Muscle layer of duodenum (tissue), 2 donors: ENCODE measurements around the gene CDK3.

Experiments used
- H3K27ac ChIP-seq: one replicate; pipeline ENCODE4 v1.7.0; 2013; ENCODE audit warnings: mild to moderate bottlenecking, low read length
- H3K27me3 ChIP-seq: one replicate; pipeline ENCODE4 v1.7.0; 2013; ENCODE audit warnings: low read depth, mild to moderate bottlenecking, control low read depth, low read length
- H3K36me3 ChIP-seq, 2 donors: one replicate each; pipeline ENCODE4 v1.7.0; 2013; ENCODE audit warnings: low read length in 2 of 2, control low read depth in 1 of 2, mild to moderate bottlenecking in 1 of 2; ENCODE audit not compliant: insufficient read depth in 2 of 2, control insufficient read depth in 1 of 2
- H3K4me1 ChIP-seq, 2 donors: one replicate each; pipeline ENCODE4 v1.7.0; 2013; ENCODE audit warnings: low read length in 2 of 2, mild to moderate bottlenecking in 2 of 2, control low read depth in 1 of 2, moderate library complexity in 1 of 2; ENCODE audit not compliant: insufficient read depth in 2 of 2, control insufficient read depth in 1 of 2
- H3K4me3 ChIP-seq, 2 donors: one replicate each; pipeline ENCODE4 v1.7.0; 2013; ENCODE audit warnings: low read length in 2 of 2, low read depth in 1 of 2, mild to moderate bottlenecking in 1 of 2
- H3K9me3 ChIP-seq, 2 donors: one replicate each; pipeline ENCODE4 v1.7.0; 2013; ENCODE audit warnings: low read length in 2 of 2, control low read depth in 1 of 2, mild to moderate bottlenecking in 1 of 2; ENCODE audit not compliant: control insufficient read depth in 1 of 2
- donor health status: healthy.

CDK3 gene

DNA sequence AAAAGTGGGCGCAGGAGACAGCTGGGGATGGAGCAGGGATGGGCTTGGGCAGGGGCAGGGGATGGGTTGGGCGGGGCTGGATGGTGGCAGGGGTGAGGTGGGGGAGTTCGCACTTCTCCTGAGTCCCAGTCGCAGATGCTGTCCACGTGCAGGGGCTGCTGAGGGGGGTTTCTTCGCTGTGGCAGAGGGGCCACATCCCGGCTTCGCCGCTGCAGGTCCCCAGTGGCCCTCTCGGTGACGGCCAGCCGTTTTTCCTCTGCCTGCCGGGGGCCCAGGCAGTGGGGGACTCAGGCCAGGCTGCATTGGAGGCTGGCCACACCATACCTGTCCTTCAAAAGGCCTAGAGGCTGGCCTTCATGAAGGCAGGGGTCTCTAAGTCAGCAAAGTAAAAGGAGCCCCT is 18.1 kb downstream of the CDK3 start:
- H3K4me3 ChIP-seq, result no peak overlapping the region
- no peaks in the 10 kb centered on the region for H3K27me3 ChIP-seq
- H3K9me3 ChIP-seq, result no peaks in the 10 kb centered on the region

GRCh38 chr17:76019833-76020467 is 19.3 kb downstream of the CDK3 start:
- Histone ChIP-seq H3K4me1 (no peaks in the 10 kb centered on the region), H3K36me3 (no peaks in the 10 kb centered on the region), H3K9me3 (no peaks in the 10 kb centered on the region), H3K27me3 (no peaks in the 10 kb centered on the region), H3K27ac (no peak overlapping the region), H3K4me3 (no peak overlapping the region)

More for the DNA sequence above, 18.1 kb downstream of the CDK3 start:
- no peaks in the 10 kb centered on the region for H3K36me3 ChIP-seq
- H3K4me1 ChIP-seq, result peaks cover 0 to 10% of the 10 kb centered on the region in 2 donors
- no peak overlapping the region for H3K27ac ChIP-seq

DNA sequence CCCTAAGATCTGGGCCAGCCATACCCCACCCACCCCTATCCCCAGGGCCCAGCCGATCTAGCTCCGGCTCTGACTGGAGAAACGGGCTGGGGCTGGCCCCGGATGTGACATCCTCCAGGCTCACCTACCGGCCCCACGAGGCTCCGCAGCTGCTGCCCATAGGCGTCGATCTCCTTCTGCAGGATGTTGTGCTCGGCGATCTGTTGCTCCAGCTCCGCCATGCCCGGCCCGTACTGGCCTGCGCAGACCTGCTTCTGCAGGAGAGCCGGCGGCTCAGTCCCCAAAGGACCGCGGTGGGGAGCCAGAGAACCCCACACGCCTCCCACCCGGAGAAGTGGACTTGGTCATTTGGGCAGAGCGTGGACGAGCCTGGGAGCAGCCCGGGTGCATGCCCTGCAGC is 21.6 kb downstream of the CDK3 start:
- Histone ChIP-seq H3K4me3 (no peak overlapping the region), H3K9me3 (no peaks in the 10 kb centered on the region), H3K27me3 (no peaks in the 10 kb centered on the region)

DNA sequence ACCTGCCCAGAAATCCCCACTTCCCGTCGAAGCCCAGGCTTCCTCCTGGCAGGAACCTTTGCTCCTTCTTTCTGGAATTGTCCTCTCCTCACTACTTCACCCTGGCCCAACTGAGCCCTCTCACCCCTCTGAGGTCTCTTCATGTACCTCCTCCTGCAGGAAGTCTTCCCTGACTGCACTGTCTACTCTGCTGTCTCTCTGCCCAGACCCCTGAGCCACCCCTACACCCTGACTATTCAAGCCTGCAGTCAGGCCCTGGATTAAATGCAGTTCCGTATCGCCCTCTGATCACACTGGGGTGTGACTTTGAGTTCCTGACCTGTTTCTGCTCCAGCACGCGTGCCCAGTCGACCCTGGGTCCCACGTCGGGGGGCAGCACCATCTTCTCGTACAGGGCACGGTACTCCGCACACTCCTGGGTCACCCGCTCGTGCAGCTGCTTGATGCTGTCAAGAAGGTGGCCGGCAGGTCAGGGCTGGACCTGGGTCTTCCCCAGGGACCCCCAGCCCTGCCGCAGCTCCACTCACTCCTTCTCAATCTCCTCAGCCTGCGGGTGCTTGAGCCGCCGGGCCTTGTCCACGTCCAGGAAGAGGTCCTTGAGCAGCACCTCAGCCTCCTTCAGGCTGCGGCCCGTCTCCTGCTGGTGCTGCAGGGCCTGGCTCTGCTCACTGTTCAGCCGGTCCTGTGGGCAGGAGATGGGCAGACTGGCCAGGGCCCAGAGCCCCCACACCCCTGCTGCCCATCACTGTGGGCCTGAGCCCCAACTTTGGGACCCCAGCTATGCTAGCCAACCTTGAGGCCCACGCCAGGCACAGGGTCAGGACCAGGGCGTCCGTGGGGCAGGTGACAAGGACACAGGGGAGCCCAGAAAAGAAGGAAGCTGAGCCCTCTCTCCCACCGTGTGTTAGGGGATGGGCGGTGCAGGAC is 22.6 kb downstream of the CDK3 start:
- Histone ChIP-seq H3K27ac (no peak overlapping the region), H3K36me3 (no peaks in the 10 kb centered on the region), H3K4me3 (no peak overlapping the region), H3K27me3 (no peaks in the 10 kb centered on the region), H3K4me1 (no peaks in the 10 kb centered on the region), H3K9me3 (no peaks in the 10 kb centered on the region)

More for the DNA sequence above, 21.6 kb downstream of the CDK3 start:
- H3K27ac ChIP-seq, result no peak overlapping the region
- no peaks in the 10 kb centered on the region for H3K36me3 ChIP-seq
- no peaks in the 10 kb centered on the region for H3K4me1 ChIP-seq

DNA sequence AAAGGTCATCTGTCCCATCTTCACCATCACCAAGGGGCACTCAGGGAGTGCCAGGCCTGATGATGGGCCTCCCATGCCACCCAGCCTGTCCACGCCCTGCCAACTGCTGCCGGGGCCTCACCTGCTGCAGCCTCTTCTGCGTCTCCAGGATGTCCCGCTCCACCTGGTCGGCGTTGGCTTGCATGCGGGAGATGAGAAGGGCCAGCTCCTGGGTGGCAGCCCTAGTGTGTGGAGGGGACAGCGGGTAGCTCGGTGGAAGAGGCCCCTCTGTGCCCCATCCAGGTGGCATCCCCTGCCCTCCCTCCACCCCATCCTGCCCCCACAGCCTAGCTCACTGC is 23.2 kb downstream of the CDK3 start:
- no peaks in the 10 kb centered on the region for H3K9me3 ChIP-seq
- no peak overlapping the region for H3K4me3 ChIP-seq
- no peaks in the 10 kb centered on the region for H3K4me1 ChIP-seq
- H3K27ac ChIP-seq, result no peak overlapping the region
- no peaks in the 10 kb centered on the region for H3K27me3 ChIP-seq
- no peaks in the 10 kb centered on the region for H3K36me3 ChIP-seq

- no peaks in the 10 kb centered on the region for H3K27me3 ChIP-seq
- H3K36me3 ChIP-seq, result no peaks in the 10 kb centered on the region
- H3K9me3 ChIP-seq, result no peaks in the 10 kb centered on the region
- H3K4me3 ChIP-seq, result no peak overlapping the region
- H3K4me1 ChIP-seq, result no peaks in the 10 kb centered on the region
- H3K27ac ChIP-seq, result no peak overlapping the region
Observed at GRCh38 chr17:76024353-76024752, 23.7 kb downstream of the CDK3 start.

GRCh38 chr17:76025294-76025693 is 24.6 kb downstream of the CDK3 start:
- Histone ChIP-seq H3K27ac (no peak overlapping the region), H3K36me3 (no peaks in the 10 kb centered on the region), H3K9me3 (no peaks in the 10 kb centered on the region), H3K4me1 (no peaks in the 10 kb centered on the region), H3K27me3 (no peaks in the 10 kb centered on the region), H3K4me3 (peak overlapping the region in 1 of 2 donors; percentile 38)

- Histone ChIP-seq H3K4me3 (peak overlapping the region in 1 of 2 donors; percentile 40), H3K27me3 (no peaks in the 10 kb centered on the region), H3K9me3 (no peaks in the 10 kb centered on the region), H3K4me1 (no peaks in the 10 kb centered on the region), H3K27ac (no peak overlapping the region), H3K36me3 (no peaks in the 10 kb centered on the region)
Observed at GRCh38 chr17:76026714-76027158, 26.1 kb downstream of the CDK3 start.

DNA sequence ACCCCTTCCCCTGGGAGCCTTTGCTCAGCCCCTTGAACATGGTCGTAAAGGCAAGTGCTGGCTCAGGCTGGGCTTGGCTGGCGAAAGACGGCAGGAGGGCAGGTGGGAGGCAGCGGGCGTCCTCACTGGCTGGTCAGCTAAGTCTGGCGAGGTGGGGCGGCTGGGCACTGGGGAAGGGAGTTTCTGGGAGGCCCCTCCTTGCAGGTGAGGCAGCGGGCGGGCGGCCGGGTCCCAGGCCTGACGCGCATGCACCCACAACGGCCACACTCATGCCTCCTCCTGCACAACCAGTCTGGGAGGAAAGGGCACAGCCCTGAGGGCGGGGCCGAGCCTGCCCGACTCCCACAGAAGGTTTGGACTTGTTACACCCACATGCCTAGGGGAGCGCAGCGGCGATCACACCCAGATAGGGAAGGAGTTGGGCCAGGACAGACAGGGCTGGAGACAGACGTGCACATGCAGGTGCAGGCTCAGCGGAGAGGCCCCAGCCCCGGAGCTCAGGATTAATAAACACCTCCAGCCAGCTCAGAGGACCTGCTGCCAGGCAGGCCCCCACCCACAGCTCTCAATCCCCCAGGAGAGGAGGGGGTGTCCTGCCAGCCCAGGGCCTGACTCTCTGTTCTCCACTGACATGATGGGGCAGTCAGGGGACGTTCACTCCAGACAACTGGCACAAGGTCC is 26.6 kb downstream of the CDK3 start, which contains the start of gene EVPL:
Gene EVPL, minus strand, starts transcription at position 148 of the 681 bp plus-strand sequence. Its CDS starts 108 bp downstream, at position 40.
- Histone ChIP-seq H3K4me1 (no peaks in the 10 kb centered on the region), H3K4me3 (peak within 1 kb of the TSS in 1 of 2 donors; percentile 40), H3K27me3 (no peaks in the 10 kb centered on the region), H3K36me3 (no peaks in the 10 kb centered on the region), H3K9me3 (no peaks in the 10 kb centered on the region), H3K27ac (no peak within 1 kb of the TSS)

DNA sequence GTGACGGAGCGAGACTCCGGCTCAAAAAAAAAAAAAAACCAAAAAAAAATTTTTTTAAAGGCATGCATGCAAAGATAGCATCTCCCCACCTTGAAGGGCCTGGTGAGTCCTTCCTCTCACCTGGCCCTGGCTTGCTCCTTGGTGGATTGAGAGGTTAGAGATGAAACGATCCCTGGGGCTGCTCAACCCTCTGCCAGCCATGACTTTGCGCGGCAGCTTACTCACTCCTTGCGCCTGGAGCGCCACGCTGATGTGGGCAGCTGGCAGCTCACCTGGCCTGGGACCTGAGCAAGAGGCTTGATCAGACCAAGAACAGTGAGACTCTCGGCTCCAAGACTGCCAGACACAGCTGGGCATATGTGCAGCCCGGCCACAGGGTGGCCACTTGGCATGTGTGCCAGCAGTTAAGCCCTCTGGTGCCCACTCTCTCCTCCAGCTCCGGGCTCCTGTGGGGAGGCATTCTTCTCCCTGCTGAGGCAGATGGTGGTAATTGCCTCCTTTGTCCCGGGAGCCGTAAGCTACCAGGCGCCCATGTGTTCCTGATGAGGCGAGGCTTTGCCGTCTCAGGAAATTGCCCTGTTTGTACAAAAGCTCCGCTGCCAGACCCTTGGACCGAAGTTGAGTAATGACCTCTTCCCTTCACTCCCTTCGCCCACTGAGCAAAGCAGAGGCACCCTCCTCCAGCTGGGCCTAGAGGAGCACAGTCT is 31.6 kb downstream of the CDK3 start:
- H3K4me3 ChIP-seq, result no peak overlapping the region
- peaks cover 0 to 26% of the 10 kb centered on the region in 2 donors for H3K4me1 ChIP-seq
- no peaks in the 10 kb centered on the region for H3K9me3 ChIP-seq
- no peak overlapping the region for H3K27ac ChIP-seq
- H3K27me3 ChIP-seq, result no peaks in the 10 kb centered on the region
- H3K36me3 ChIP-seq, result no peaks in the 10 kb centered on the region

DNA sequence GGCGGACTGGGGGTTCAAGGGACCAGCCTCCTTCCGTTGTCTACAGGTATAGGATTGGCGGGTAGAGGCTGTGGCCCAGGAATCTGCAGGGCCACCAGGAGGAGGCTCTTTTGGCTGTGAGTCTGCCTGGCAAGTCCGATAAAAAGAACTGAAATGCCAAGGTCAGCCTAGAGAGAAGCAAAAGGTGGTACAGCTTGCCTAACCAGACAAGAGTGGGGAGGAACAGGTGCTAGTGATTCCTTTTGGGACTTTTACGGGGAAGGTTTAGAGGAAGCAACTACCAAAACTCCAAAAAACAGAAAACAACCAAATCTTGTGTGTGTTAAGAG is 32.1 kb downstream of the CDK3 start:
- no peak overlapping the region for H3K4me3 ChIP-seq
- no peaks in the 10 kb centered on the region for H3K27me3 ChIP-seq
- no peaks in the 10 kb centered on the region for H3K36me3 ChIP-seq
- H3K27ac ChIP-seq, result no peak overlapping the region
- H3K9me3 ChIP-seq, result no peaks in the 10 kb centered on the region
- peaks cover 0 to 32% of the 10 kb centered on the region in 2 donors for H3K4me1 ChIP-seq
